CD4-positive, alpha-beta T cell treated with Interleukin-6 for 4 hours (primary cell): Measurements from ENCODE around the gene RGS19.
A peak's percentile ranks its signal among the peaks of the same experiment; 100 is the strongest.

Experiments
- DNase-seq: peaks from one replicate; pipeline ENCODE4 v3.0.0-alpha.2; 2020; ENCODE audit warnings: mixed read lengths

Gene RGS19

GRCh38 chr20:64107736-64108457, 28.6 kb upstream of the RGS19 start:
- DNase-seq, result no peak

GRCh38 chr20:64106981-64107735, 27.8 kb upstream of the RGS19 start, which contains the start of gene NPBWR2:
TSS of gene NPBWR2 (minus strand) at chr20:64107565. CDS start at chr20:64106831, 734 bp downstream.
- peak; percentile 33 for DNase-seq

GRCh38 chr20:64106435-64106961, 27.2 kb upstream of the RGS19 start:
- DNase-seq, result no peak

GRCh38 chr20:64105846-64106434, 26.6 kb upstream of the RGS19 start:
- no peak for DNase-seq

GRCh38 chr20:64104667-64105451, 25.5 kb upstream of the RGS19 start:
- DNase-seq, result no peak

DNA sequence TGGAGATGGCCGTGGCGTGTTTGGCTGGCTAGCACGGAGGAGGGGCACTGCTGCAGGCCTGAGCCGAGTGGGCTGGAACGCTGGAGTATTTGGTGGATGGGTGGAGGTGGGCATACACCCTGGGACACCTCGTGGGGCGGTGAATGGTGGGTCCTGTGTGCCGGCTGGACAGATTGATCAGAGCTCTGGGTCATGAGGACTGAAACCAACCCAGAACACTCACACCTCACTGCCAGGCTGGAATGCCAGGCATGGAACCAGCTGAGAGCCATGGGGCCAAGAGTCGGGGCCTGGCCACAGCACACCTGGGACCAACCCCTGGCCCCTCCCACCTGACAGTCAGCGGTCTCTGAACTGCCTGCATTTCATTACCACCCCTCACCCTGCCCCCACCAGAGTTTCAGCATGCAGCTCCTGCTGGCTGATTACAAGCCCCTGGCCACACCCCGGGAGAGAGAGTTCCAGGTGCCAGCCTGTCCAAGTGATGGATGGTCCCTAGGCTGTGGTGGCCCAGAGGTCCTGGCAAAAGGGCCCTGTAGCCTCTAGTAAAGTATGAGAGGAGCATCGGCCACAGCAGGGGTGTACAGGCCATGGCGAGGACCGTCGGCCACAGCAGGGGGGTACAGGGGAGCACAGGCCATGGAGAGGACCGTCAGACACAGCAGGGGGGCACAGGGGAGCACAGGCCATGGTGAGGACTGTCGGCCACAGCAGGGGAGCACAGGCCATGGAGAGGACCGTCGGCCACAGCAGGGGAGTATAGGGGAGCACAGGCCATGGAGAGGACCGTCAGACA, 24.8 kb upstream of the RGS19 start:
- DNase-seq, result no peak

- no peak for DNase-seq
Observed at GRCh38 chr20:64102647-64103354, 23.5 kb upstream of the RGS19 start.

DNA sequence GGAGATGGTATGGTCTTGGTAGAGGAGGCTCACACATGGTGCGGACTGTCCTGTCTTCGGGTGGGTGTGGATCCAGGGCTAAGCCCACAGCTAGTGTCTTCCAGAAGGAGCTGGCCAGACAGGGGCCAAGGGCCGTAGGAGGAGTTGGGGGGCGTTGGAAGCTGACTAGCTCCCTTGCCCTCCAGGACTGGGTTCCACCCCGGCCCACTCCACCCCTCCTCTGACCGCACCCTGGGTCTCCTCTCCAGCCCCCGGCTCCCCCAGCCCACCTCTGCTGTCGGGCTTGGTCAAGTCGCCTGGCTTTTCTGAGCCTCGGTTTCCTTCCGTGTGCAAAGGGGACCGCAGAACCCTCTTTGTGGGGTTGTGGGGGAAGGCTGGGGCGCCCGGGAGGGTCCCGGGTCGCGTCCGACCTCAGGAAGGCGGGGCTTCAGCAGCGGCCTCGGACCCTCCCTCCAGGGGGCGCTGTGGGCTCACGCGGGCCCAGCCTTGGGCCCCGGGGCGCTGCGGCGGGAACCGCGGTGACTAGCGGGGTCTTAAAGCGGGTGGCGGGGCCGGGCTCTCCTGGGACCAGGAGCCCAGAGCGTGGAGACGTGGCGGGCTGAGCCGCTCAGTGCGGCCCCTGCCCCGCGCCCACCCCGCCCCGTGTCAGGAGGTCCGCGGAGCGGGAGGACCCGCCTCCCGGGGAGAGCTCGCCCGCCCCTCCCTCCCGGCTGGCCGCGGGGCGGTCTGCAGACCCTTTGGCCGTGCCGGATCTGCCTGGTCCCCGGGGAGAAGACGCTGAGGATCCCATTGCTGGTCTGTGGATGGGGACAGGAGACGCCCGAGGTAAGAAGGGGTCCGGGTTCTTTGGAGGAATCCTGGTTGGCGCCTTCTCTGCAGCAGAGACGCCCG, 22.7 kb upstream of the RGS19 start:
- peak; percentile 75 for DNase-seq

GRCh38 chr20:64100946-64101688, 21.8 kb upstream of the RGS19 start:
- no peak for DNase-seq

GRCh38 chr20:64100566-64100888, 21.2 kb upstream of the RGS19 start:
- no peak for DNase-seq

DNA sequence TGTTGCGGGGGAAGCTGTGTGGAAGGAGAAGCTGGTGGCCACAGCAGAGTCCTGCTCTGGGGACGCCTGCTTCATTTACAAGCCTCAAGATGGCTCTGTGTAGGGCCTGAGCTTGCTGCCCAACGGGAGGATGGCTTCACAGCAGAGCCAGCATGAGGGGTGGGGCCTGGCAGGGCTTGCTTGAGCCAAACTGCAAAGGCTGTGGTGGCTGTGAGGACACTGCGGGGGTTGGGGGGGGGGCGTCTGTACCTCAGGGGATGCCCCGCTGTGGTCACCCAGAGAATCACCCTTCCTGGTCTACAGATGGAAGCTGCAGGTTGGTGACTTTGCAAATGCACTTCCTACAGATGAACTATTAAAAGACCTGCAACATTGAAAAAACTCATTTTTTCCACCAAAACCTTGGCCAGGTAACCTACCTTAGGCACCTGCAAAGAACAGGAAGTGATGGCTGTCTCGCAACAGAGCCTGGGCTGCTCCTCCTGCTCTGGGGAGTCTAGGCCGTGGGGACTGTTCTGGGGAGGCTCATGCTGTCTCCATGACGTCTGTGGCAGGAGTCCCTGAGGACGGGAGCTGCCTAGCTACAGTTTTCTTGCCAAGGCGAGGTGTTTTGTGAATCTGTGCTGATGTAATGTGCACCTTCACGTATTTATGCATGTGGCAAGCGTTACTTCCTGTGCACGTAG, 20.7 kb upstream of the RGS19 start:
- no peak for DNase-seq

DNA sequence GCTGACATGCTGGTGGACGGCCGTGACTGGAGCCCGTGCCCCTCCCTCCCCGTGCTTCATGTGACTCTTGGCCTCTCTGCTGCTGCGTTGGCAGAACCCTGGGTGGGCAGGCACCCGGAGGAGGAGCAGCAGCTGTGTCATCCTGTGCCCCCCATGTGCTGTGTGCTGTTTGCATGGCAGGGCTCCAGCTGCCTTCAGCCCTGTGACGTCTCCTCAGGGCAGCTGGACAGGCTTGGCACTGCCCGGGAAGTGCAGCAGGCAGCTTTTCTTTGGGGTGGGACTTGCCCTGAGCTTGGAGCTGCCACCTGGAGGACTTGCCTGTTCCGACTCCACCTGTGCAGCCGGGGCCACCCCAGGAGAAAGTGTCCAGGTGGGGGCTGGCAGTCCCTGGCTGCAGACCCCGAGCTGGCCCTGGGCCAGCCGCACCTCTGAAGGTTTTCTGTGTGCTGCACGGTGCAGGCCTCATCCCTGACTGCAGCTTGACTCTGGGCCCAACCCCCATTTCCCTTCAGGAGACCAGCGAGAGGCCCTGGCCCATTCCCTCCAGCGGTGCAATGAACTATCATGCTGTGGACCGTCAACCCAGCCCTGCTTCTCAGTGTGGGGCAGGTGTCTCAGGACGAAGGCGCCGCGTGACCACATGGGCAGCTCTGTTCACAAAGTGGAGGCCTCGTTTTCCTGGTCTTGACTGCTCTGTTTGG, 19.9 kb upstream of the RGS19 start:
- no peak for DNase-seq

- no peak for DNase-seq
Observed at GRCh38 chr20:64098471-64099013, 19.2 kb upstream of the RGS19 start.

GRCh38 chr20:64096535-64096934, 17.2 kb upstream of the RGS19 start:
- no peak for DNase-seq

- no peak for DNase-seq
Observed at GRCh38 chr20:64095927-64096326, 16.6 kb upstream of the RGS19 start.

- DNase-seq, result no peak
Observed at GRCh38 chr20:64095455-64095854, 16.1 kb upstream of the RGS19 start.

GRCh38 chr20:64093013-64093503, 13.7 kb upstream of the RGS19 start:
- DNase-seq, result no peak
